Endothelial cell of umbilical vein (primary cell): ENCODE measurements around the gene REEP5.
"Not testable (repeated sequence)": the region's sequence is repeated elsewhere in the genome, so short reads cannot be mapped to it uniquely, and the experiment has no call there.

Experiments used
- EZH2 ChIP-seq: IDR thresholded peaks from 2 replicates; pipeline ENCODE4 v1.6.1; 2012; ENCODE audit warnings: borderline replicate concordance, low read depth, mild to moderate bottlenecking, moderate library complexity, low read length, inconsistent platforms; ENCODE audit not compliant: severe bottlenecking
- JUN ChIP-seq: IDR thresholded peaks from 2 replicates; pipeline ENCODE4 v1.6.1; 2011; ENCODE audit warnings: borderline replicate concordance, low read depth; ENCODE audit not compliant: insufficient read length, insufficient read depth
- MAX ChIP-seq: IDR thresholded peaks from 2 replicates; pipeline ENCODE4 v1.6.1; 2011; ENCODE audit not compliant: insufficient read depth, insufficient read length
- MYC ChIP-seq: IDR thresholded peaks from one replicate; pipeline ENCODE4 v1.6.1; 2011; ENCODE audit warnings: mild to moderate bottlenecking, low read depth, low read length
- POLR2A ChIP-seq: IDR thresholded peaks from 2 replicates; pipeline ENCODE4 v1.6.1; 2012; ENCODE audit warnings: low read depth, mild to moderate bottlenecking, control low read depth, low read length
- POLR2AphosphoS5 ChIP-seq: IDR thresholded peaks from 2 replicates; pipeline ENCODE4 v1.6.1; 2012; ENCODE audit warnings: low read depth, mild to moderate bottlenecking, control low read depth, low read length, moderate library complexity; ENCODE audit not compliant: insufficient read depth
- TF ChIP-seq, protein P1 (sequence below), 2 donors: IDR thresholded peaks; 1 replicate in 1 of 2; 2 replicates in 1 of 2; pipeline ENCODE4 v1.5.1; 2011; ENCODE audit warnings: low read length in 2 of 2, mild to moderate bottlenecking in 2 of 2, moderate library complexity in 2 of 2, control low read depth in 1 of 2, inconsistent platforms in 1 of 2, low read depth in 1 of 2; ENCODE audit not compliant: insufficient read depth in 1 of 2; ENCODE audit errors: extremely low read depth in 1 of 2

GRCh38 chr5:112892066-112892465, 30.0 kb downstream of the REEP5 start:
- TF ChIP-seq, protein P1, sequence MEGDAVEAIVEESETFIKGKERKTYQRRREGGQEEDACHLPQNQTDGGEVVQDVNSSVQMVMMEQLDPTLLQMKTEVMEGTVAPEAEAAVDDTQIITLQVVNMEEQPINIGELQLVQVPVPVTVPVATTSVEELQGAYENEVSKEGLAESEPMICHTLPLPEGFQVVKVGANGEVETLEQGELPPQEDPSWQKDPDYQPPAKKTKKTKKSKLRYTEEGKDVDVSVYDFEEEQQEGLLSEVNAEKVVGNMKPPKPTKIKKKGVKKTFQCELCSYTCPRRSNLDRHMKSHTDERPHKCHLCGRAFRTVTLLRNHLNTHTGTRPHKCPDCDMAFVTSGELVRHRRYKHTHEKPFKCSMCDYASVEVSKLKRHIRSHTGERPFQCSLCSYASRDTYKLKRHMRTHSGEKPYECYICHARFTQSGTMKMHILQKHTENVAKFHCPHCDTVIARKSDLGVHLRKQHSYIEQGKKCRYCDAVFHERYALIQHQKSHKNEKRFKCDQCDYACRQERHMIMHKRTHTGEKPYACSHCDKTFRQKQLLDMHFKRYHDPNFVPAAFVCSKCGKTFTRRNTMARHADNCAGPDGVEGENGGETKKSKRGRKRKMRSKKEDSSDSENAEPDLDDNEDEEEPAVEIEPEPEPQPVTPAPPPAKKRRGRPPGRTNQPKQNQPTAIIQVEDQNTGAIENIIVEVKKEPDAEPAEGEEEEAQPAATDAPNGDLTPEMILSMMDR (IDR thresholded peaks at IDR 0.05; ENCODE audit: extremely low read depth in 1 of 2, insufficient read depth in 1 of 2, low read depth in 1 of 2, low read length in 2 of 2), result not testable (repeated sequence)
- TF ChIP-seq MAX, POLR2AphosphoS5, MYC, POLR2A, EZH2, JUN: not testable (repeated sequence)
